SK-N-MC (cell line): Measurements from ENCODE around the gene UGT1A3.
A peak's percentile ranks its signal among the peaks of the same experiment; 100 is the strongest.

ENCODE experiments used
- DNase-seq: peaks from one replicate; pipeline ENCODE4 v3.0.0-alpha.2; 2011; ENCODE audit warnings: low read depth, low spot score
- H3K27ac ChIP-seq: fragments of 200-600 bp; sonication (generic); 2 replicates; pipeline ENCODE4 v1.5.1; 2016; ENCODE audit warnings: mixed run types
- H3K36me3 ChIP-seq: fragments of 200-600 bp; sonication (generic); 2 replicates; pipeline ENCODE4 v1.6.1; 2017; ENCODE audit warnings: antibody characterized with exemption, low read length, mixed read lengths; ENCODE audit not compliant: insufficient read depth
- H3K4me3 ChIP-seq: fragments of 200-600 bp; sonication (generic); 2 replicates; pipeline ENCODE4 v1.5.1; 2016
- H3K9ac ChIP-seq: fragments of 200-600 bp; sonication (generic); 2 replicates; pipeline ENCODE4 v1.8.0; 2017; ENCODE audit warnings: mixed run types, mixed read lengths; ENCODE audit not compliant: insufficient read length
- H3K9me3 ChIP-seq: fragments of 200-600 bp; sonication (generic); 2 replicates; pipeline ENCODE4 v1.6.1; 2017; ENCODE audit warnings: low read depth, mild to moderate bottlenecking, antibody characterized with exemption, low read length, moderate library complexity, mixed read lengths
- EZH2 ChIP-seq: fragments of 200-600 bp; sonication (generic); IDR thresholded peaks from one replicate; pipeline ENCODE4 v1.6.1; 2017; ENCODE audit warnings: antibody characterized with exemption
- FOXP2 ChIP-seq: optimal IDR thresholded peaks from 2 replicates; pipeline ENCODE3; 2011; ENCODE audit warnings: mild to moderate bottlenecking, moderate library complexity; ENCODE audit not compliant: insufficient read depth; ENCODE audit errors: extremely low read length, control extremely low read depth
- POLR2AphosphoS5 ChIP-seq: IDR thresholded peaks from 2 replicates; pipeline ENCODE4 v1.6.1; 2012; ENCODE audit warnings: mild to moderate bottlenecking, low read depth, low read length, borderline replicate concordance

UGT1A3 gene

GRCh38 chr2:233811732-233812131 lies 82.9 kb downstream of the UGT1A3 start:
- TF ChIP-seq POLR2AphosphoS5 (no peak), FOXP2 (no peak), EZH2 (no peak)
- DNase-seq = no peak
- no peaks in the 10 kb centered on the region for H3K9me3 ChIP-seq
- H3K9ac ChIP-seq = no peak overlapping the region
- no peak overlapping the region for H3K4me3 ChIP-seq
- no peak overlapping the region for H3K27ac ChIP-seq
- peaks cover 11% of the 10 kb centered on the region; the same call in 1 of the 2 replicates for H3K36me3 ChIP-seq

DNA sequence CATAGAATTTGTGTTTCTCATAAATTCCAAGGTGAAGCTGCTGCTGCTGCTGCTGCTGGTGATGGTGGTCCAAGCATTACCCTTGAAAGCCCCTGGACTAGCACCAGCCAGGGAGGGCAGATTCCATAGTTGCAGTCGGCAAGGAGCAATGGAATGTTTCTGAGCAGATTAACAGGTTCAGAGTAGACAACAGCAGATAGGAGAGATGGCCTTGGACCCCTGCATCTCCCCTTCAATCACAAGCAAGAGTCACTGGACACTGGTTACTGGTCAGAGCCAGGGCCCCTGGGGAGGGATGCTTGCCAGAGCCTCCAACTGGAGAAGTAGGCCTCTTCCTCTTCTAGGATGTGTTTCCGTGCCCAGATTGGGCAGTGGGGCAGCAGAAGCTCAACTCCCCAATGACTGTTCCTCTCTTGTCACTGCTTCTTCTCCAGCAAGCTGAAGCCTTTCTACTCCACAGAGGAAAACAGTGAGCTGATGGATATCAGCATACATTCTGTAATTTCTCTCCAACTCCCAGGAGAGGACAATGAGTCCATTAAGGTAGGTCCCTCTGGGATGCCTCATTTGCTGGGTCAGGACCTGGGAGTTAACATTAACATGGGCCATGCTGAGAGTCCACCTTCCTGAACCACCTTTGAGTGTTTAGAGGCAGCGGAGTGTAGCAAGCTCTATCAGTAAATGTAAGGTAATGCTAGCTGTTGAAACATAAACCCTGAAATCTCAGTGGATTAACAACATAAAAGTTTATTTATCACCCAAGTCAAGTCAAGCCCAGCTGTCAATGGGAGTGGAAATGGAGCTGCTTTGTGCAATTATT lies 84.6 kb downstream of the UGT1A3 start:
- TF ChIP-seq EZH2 = no peak
- no peak; the same call in 1 of the 2 replicates for TF ChIP-seq POLR2AphosphoS5
- no peak for TF ChIP-seq FOXP2
- DNase-seq = no peak
- Histone ChIP-seq H3K9me3 (no peaks in the 10 kb centered on the region), H3K36me3 (peaks cover 11% of the 10 kb centered on the region; the same call in 1 of the 2 replicates), H3K9ac (no peak overlapping the region), H3K4me3 (no peak overlapping the region), H3K27ac (no peak overlapping the region)

DNA sequence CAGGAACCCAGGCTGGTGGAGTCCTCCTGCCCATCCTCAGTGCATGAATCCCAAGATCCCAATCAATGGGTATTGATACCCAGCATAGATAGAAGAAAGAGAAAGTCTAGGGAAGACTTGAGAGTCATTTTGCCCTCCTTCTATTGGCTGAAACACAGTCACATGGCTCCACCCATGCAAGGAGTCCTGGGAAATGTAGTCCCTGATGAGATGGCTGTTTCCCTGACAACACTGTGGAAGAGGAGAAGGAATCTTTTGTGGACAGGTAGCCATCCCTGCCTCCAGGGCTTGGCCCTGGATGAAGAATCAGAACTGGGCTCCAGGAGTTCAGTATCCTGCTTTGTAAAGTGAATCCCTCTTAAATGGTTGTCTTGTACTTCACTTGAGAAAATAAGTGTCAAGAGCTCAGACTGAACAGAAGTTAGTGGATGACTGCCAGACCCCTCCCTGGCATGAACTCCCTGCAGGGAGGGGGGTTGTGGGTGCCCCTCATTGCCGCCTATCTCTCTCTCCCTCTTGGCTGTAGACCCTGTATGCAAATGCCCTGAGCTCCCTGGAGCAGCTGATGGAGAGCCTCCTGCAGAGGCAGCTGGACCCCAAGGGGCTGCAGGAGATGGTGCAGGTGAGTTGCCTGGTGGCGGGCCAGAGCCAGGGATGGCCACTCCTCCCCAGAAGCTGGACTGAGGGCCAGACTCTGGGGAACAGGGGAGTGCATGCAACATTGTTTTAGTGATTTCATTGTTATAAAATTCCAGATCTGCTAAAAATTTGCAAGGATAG lies 85.4 kb downstream of the UGT1A3 start:
- no peak overlapping the region for H3K27ac ChIP-seq
- TF ChIP-seq FOXP2 = no peak
- 0 out of 2 replicates have a peak, but pooled peaks have one; percentile 15 for TF ChIP-seq POLR2AphosphoS5
- TF ChIP-seq EZH2 = no peak
- no peak overlapping the region for H3K4me3 ChIP-seq
- DNase-seq = no peak
- no peak overlapping the region for H3K9ac ChIP-seq
- no peaks in the 10 kb centered on the region for H3K9me3 ChIP-seq
- H3K36me3 ChIP-seq = peaks cover 11% of the 10 kb centered on the region; the same call in 1 of the 2 replicates

- Histone ChIP-seq H3K36me3 (peaks cover 11% of the 10 kb centered on the region; the same call in 1 of the 2 replicates), H3K4me3 (no peak overlapping the region), H3K9me3 (no peaks in the 10 kb centered on the region), H3K9ac (no peak overlapping the region), H3K27ac (no peak overlapping the region)
- TF ChIP-seq EZH2 (no peak), FOXP2 (no peak), POLR2AphosphoS5 (no peak)
- no peak for DNase-seq
Measured at GRCh38 chr2:233815861-233816260, 87.0 kb downstream of the UGT1A3 start.

DNA sequence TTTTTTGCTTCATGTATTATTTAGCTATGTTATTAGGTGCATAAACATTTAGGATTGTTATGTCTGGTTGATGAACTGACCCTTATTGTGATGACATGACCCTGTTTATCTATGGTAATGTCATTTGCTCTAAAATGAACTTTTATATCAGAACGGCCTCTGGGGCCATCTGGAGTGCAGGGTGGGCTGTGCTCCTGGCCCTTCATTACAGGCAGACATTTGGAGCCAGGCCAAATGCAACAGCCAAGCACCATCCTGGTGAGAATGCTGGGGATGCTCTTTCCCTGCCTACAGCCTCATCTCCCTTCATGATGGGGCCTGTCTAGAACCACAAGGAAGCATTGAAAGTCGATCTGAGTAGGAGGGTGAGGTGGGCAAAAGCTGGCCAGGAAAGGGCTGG lies 87.5 kb downstream of the UGT1A3 start:
- Histone ChIP-seq H3K9me3 (no peaks in the 10 kb centered on the region), H3K9ac (no peak overlapping the region), H3K4me3 (no peak overlapping the region), H3K27ac (no peak overlapping the region), H3K36me3 (peaks cover 11% of the 10 kb centered on the region; the same call in 1 of the 2 replicates)
- no peak for DNase-seq
- TF ChIP-seq FOXP2 (no peak), EZH2 (no peak), POLR2AphosphoS5 (no peak)

DNA sequence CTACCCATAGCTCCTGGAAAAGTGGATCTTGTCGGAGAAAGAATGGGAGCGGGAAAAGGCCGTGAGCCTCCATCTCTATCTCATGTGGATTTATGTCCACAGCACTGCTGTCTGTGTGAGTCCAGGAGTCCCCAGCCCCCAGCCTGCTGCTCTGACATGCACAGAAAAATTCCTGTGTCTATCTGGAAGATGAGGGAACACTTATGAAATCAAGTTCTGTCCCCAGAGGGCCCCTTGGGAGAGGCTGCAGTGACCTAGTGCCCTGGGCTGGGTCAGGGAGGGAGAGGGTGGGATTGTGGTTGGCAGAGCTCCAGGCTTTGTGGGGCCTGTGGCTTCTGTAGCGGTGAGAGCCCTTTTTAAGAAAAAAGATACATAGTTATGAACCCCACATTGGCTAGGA lies 87.9 kb downstream of the UGT1A3 start:
- DNase-seq = no peak
- Histone ChIP-seq H3K27ac (no peak overlapping the region), H3K4me3 (no peak overlapping the region), H3K9ac (no peak overlapping the region), H3K9me3 (no peaks in the 10 kb centered on the region), H3K36me3 (peaks cover 11% of the 10 kb centered on the region; the same call in 1 of the 2 replicates)
- no peak for TF ChIP-seq EZH2
- no peak for TF ChIP-seq POLR2AphosphoS5
- TF ChIP-seq FOXP2 = no peak

DNA sequence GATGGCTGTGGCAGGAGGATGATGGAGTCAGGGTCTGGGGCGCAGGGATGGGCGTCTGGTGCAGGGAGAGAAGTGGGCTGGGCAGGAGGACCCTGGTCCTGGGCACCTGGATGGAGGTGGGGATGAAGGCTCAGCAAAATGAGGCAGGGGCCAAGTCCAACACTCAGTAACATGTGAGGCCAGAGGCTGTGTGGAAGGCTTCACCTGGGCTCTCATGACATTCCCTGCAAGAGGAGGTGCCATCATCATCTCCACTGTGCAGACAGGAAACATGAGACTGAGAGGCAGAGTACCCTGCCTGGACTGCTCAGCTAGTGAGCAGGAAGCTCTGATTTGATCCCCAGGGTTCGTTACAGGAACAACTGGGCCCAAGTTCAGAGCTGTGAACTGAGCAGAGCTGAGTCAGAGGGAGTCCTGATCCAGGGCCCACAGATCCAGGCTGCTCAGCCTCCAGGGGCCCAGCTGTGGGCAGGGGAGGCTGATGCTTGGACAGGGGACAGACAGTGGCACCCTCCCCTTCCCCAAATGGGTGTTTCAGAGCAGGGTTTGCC lies 88.6 kb downstream of the UGT1A3 start:
- no peak overlapping the region for H3K27ac ChIP-seq
- no peak for DNase-seq
- peaks cover 11% of the 10 kb centered on the region; the same call in 1 of the 2 replicates for H3K36me3 ChIP-seq
- H3K9me3 ChIP-seq = no peaks in the 10 kb centered on the region
- no peak for TF ChIP-seq EZH2
- TF ChIP-seq FOXP2 = no peak
- TF ChIP-seq POLR2AphosphoS5 = no peak
- H3K9ac ChIP-seq = no peak overlapping the region
- H3K4me3 ChIP-seq = no peak overlapping the region
